ENCODE data around the gene CAV3.

The CAV3 gene

GRCh38 chr3:8705575-8705974 is 28.0 kb upstream of the CAV3 start:
- Histone ChIP-seq H2BK120ac (ENCODE audit: insufficient read depth, low read length, poor library complexity) (no peak overlapping the region), H3K4me1 (ENCODE audit: control insufficient read depth in 1 of 2, insufficient read depth in 2 of 2, low read length in 2 of 2) (no peaks in the 10 kb centered on the region), H4K91ac (ENCODE audit: low read depth, low read length) (no peak overlapping the region), H4K8ac (ENCODE audit: low read depth, low read length) (no peak overlapping the region), H3K4me3 (ENCODE audit: low read depth, low read length) (no peak overlapping the region), H2AK5ac (ENCODE audit: low read length) (no peak overlapping the region), H3K14ac (ENCODE audit: low read length) (no peak overlapping the region), H3K9me3 (ENCODE audit: insufficient read depth, low read depth, low read length) (peaks cover 4% of the 10 kb centered on the region), H3K9ac (ENCODE audit: low read length) (no peak overlapping the region), H3K79me1 (ENCODE audit: low read length) (no peaks in the 10 kb centered on the region), H2AFZ (ENCODE audit: insufficient read depth, low read length, poor library complexity) (no peak overlapping the region), H3K4ac (ENCODE audit: low read depth, low read length) (no peak overlapping the region), H3K4me2 (ENCODE audit: low read length) (no peak overlapping the region), H2BK5ac (ENCODE audit: low read depth, low read length, poor library complexity) (no peak overlapping the region), H4K12ac (ENCODE audit: low read depth, low read length) (no peak overlapping the region), H2BK12ac (ENCODE audit: low read length) (no peak overlapping the region), H3K18ac (ENCODE audit: low read length) (no peak overlapping the region), H3K79me2 (ENCODE audit: control insufficient read depth, insufficient read depth, low read length, poor library complexity) (no peaks in the 10 kb centered on the region), H3K27ac (ENCODE audit: low read depth, low read length) (no peak overlapping the region), H3K36me3 (ENCODE audit: control insufficient read depth in 1 of 2, insufficient read depth in 2 of 2, low read length in 2 of 2) (no peaks in the 10 kb centered on the region), H3K27me3 (ENCODE audit: insufficient read depth, low read length) (no peaks in the 10 kb centered on the region), H3K23ac (ENCODE audit: low read length) (no peak overlapping the region)
- DNase-seq, result no peak
- WGBS (ENCODE audit: extremely low coverage, insufficient coverage, insufficient read length), result no CpG with 5 or more reads among the region's 3 CpGs

GRCh38 chr3:8709287-8709686 is 24.3 kb upstream of the CAV3 start:
- peak overlapping the region; percentile 18 for H3K23ac ChIP-seq (ENCODE audit: low read length)
- no peak overlapping the region for H2BK120ac ChIP-seq (ENCODE audit: insufficient read depth, low read length, poor library complexity)
- H3K27ac ChIP-seq (ENCODE audit: low read depth, low read length), result no peak overlapping the region
- H2BK12ac ChIP-seq (ENCODE audit: low read length), result no peak overlapping the region
- H3K4me2 ChIP-seq (ENCODE audit: low read length), result no peak overlapping the region
- no peak overlapping the region for H2AFZ ChIP-seq (ENCODE audit: insufficient read depth, low read length, poor library complexity)
- H3K36me3 ChIP-seq (ENCODE audit: control insufficient read depth in 1 of 2, insufficient read depth in 2 of 2, low read length in 2 of 2), result no peaks in the 10 kb centered on the region
- H4K91ac ChIP-seq (ENCODE audit: low read depth, low read length), result no peak overlapping the region
- H3K18ac ChIP-seq (ENCODE audit: low read length), result no peak overlapping the region
- H2BK5ac ChIP-seq (ENCODE audit: low read depth, low read length, poor library complexity), result no peak overlapping the region
- no peak overlapping the region for H3K14ac ChIP-seq (ENCODE audit: low read length)
- no peak for DNase-seq
- H4K12ac ChIP-seq (ENCODE audit: low read depth, low read length), result no peak overlapping the region
- no peaks in the 10 kb centered on the region for H3K79me1 ChIP-seq (ENCODE audit: low read length)
- H3K9me3 ChIP-seq (ENCODE audit: insufficient read depth, low read depth, low read length), result peaks cover 4% of the 10 kb centered on the region
- no CpG with 5 or more reads among the region's 5 CpGs for WGBS (ENCODE audit: extremely low coverage, insufficient coverage, insufficient read length)
- H3K4me1 ChIP-seq (ENCODE audit: control insufficient read depth in 1 of 2, insufficient read depth in 2 of 2, low read length in 2 of 2), result no peaks in the 10 kb centered on the region
- H3K27me3 ChIP-seq (ENCODE audit: insufficient read depth, low read length), result no peaks in the 10 kb centered on the region
- H3K9ac ChIP-seq (ENCODE audit: low read length), result no peak overlapping the region
- H3K79me2 ChIP-seq (ENCODE audit: control insufficient read depth, insufficient read depth, low read length, poor library complexity), result no peaks in the 10 kb centered on the region
- no peak overlapping the region for H3K4me3 ChIP-seq (ENCODE audit: low read depth, low read length)
- no peak overlapping the region for H2AK5ac ChIP-seq (ENCODE audit: low read length)
- no peak overlapping the region for H4K8ac ChIP-seq (ENCODE audit: low read depth, low read length)
- no peak overlapping the region for H3K4ac ChIP-seq (ENCODE audit: low read depth, low read length)

DNA sequence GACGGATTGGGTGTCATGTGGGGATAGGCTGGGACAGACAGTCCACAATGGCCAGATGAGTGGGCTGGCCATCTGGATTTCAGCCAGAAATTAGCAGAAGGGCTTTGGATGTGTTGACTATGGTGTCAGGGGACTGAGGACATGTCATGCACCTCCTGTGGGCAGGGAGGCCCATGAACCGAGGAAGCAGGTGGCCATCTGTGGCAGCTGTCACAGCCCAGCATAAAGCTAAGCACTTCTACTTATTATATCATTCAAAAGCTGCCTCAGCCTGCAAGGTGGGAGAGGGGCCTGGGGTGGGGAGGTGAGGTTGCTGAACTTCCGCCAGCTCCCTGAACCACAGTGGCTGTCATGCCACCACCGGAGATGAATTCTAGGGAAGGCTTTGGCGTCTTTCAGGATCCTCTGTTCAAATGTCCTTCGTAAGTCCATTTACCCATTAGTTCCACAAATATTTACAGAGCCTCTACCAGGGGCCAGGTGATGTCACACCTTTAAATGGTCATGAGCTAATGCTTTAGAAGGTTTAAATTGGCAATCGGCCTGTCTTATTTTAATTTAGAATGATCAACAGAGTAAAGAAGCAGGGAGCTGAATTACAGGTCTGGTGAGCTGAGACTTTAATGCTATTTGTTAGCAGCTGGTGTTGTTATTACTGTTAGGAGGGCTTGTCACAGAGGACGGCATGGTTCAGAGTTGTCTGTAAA is 23.6 kb upstream of the CAV3 start:
- H4K91ac ChIP-seq (ENCODE audit: low read depth, low read length), result no peak overlapping the region
- H3K9me3 ChIP-seq (ENCODE audit: insufficient read depth, low read depth, low read length), result peaks cover 4% of the 10 kb centered on the region
- no peak overlapping the region for H4K12ac ChIP-seq (ENCODE audit: low read depth, low read length)
- no peaks in the 10 kb centered on the region for H3K4me1 ChIP-seq (ENCODE audit: control insufficient read depth in 1 of 2, insufficient read depth in 2 of 2, low read length in 2 of 2)
- no peak overlapping the region for H4K8ac ChIP-seq (ENCODE audit: low read depth, low read length)
- H3K18ac ChIP-seq (ENCODE audit: low read length), result no peak overlapping the region
- H3K14ac ChIP-seq (ENCODE audit: low read length), result no peak overlapping the region
- H2BK5ac ChIP-seq (ENCODE audit: low read depth, low read length, poor library complexity), result no peak overlapping the region
- H3K36me3 ChIP-seq (ENCODE audit: control insufficient read depth in 1 of 2, insufficient read depth in 2 of 2, low read length in 2 of 2), result no peaks in the 10 kb centered on the region
- H3K4me2 ChIP-seq (ENCODE audit: low read length), result no peak overlapping the region
- H3K79me2 ChIP-seq (ENCODE audit: control insufficient read depth, insufficient read depth, low read length, poor library complexity), result no peaks in the 10 kb centered on the region
- H2BK120ac ChIP-seq (ENCODE audit: insufficient read depth, low read length, poor library complexity), result no peak overlapping the region
- no peak overlapping the region for H3K27ac ChIP-seq (ENCODE audit: low read depth, low read length)
- H3K27me3 ChIP-seq (ENCODE audit: insufficient read depth, low read length), result no peaks in the 10 kb centered on the region
- H3K79me1 ChIP-seq (ENCODE audit: low read length), result no peaks in the 10 kb centered on the region
- no peak for DNase-seq
- H3K9ac ChIP-seq (ENCODE audit: low read length), result no peak overlapping the region
- no CpG with 5 or more reads among the region's 8 CpGs for WGBS (ENCODE audit: extremely low coverage, insufficient coverage, insufficient read length)
- no peak overlapping the region for H2BK12ac ChIP-seq (ENCODE audit: low read length)
- no peak overlapping the region for H2AK5ac ChIP-seq (ENCODE audit: low read length)
- H3K4ac ChIP-seq (ENCODE audit: low read depth, low read length), result no peak overlapping the region
- no peak overlapping the region for H2AFZ ChIP-seq (ENCODE audit: insufficient read depth, low read length, poor library complexity)
- no peak overlapping the region for H3K4me3 ChIP-seq (ENCODE audit: low read depth, low read length)
- no peak overlapping the region for H3K23ac ChIP-seq (ENCODE audit: low read length)

DNA sequence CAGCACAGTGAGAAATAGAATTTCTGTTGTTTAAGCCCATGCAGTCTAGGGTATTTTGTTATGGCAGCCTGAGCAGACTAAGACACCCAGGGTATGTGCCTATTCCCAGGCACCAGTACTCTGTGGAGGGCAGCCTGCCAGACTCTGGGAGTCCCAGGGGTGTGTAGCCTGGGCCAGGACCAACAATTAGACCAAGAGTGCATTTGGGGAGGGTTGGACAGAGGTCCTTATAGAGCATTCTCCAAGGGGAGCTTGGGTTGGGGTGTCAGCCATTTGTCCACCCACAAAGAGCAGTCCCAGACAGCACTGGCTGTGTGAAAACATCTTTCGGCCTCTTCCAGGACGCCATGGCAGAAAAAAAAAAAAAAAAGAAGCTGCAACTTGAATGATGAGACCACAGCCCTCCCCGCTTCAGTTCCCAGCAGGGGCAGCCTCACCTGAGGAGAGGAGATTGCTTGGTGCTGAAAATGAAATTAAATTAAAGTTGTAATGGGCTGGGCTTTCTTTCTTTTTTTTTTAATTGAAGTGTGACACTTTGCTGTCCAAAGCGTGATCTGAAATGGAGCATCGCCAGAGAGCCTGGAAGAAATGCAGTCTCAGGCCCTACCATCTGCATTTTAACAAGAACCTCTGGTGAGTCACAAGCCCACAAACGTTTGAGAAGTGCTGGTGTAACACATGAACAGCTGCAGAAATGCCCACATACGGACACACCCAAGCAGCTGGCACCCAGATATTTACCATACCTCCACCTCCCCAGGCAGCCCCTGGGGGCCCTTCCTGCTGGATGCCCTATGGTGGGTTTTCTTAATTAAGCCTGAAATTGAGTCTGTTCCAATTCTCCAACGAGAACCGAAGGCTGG is 21.3 kb upstream of the CAV3 start:
- Histone ChIP-seq H2BK120ac (ENCODE audit: insufficient read depth, low read length, poor library complexity) (no peak overlapping the region), H2BK5ac (ENCODE audit: low read depth, low read length, poor library complexity) (no peak overlapping the region)
- WGBS (ENCODE audit: extremely low coverage, insufficient coverage, insufficient read length), result no CpG with 5 or more reads among the region's 9 CpGs

More for the DNA sequence above, 21.3 kb upstream of the CAV3 start:
- Histone ChIP-seq H3K4me2 (ENCODE audit: low read length) (no peak overlapping the region), H2BK12ac (ENCODE audit: low read length) (no peak overlapping the region), H3K4me1 (ENCODE audit: control insufficient read depth in 1 of 2, insufficient read depth in 2 of 2, low read length in 2 of 2) (no peaks in the 10 kb centered on the region), H3K36me3 (ENCODE audit: control insufficient read depth in 1 of 2, insufficient read depth in 2 of 2, low read length in 2 of 2) (no peaks in the 10 kb centered on the region), H3K27ac (ENCODE audit: low read depth, low read length) (no peak overlapping the region), H4K91ac (ENCODE audit: low read depth, low read length) (no peak overlapping the region), H3K4ac (ENCODE audit: low read depth, low read length) (no peak overlapping the region), H3K27me3 (ENCODE audit: insufficient read depth, low read length) (no peaks in the 10 kb centered on the region), H3K79me2 (ENCODE audit: control insufficient read depth, insufficient read depth, low read length, poor library complexity) (no peaks in the 10 kb centered on the region), H4K12ac (ENCODE audit: low read depth, low read length) (no peak overlapping the region), H3K9ac (ENCODE audit: low read length) (no peak overlapping the region), H3K14ac (ENCODE audit: low read length) (no peak overlapping the region), H3K18ac (ENCODE audit: low read length) (no peak overlapping the region), H4K8ac (ENCODE audit: low read depth, low read length) (no peak overlapping the region), H3K9me3 (ENCODE audit: insufficient read depth, low read depth, low read length) (no peaks in the 10 kb centered on the region), H3K4me3 (ENCODE audit: low read depth, low read length) (no peak overlapping the region), H3K23ac (ENCODE audit: low read length) (no peak overlapping the region), H3K79me1 (ENCODE audit: low read length) (no peaks in the 10 kb centered on the region), H2AK5ac (ENCODE audit: low read length) (no peak overlapping the region), H2AFZ (ENCODE audit: insufficient read depth, low read length, poor library complexity) (no peak overlapping the region)
- DNase-seq, result peak in 1 of 2 donors; percentile 12
